GM18511 (cell line): ENCODE data around the gene SHISA7.

Experiments used
- ATAC-seq: cut with Tn5 transposase; IDR thresholded peaks from one replicate; pipeline ENCODE4 v1.9.1; 2021; ENCODE audit warnings: mild to moderate bottlenecking, moderate library complexity; ENCODE audit not compliant: unreplicated experiment

Gene SHISA7

DNA sequence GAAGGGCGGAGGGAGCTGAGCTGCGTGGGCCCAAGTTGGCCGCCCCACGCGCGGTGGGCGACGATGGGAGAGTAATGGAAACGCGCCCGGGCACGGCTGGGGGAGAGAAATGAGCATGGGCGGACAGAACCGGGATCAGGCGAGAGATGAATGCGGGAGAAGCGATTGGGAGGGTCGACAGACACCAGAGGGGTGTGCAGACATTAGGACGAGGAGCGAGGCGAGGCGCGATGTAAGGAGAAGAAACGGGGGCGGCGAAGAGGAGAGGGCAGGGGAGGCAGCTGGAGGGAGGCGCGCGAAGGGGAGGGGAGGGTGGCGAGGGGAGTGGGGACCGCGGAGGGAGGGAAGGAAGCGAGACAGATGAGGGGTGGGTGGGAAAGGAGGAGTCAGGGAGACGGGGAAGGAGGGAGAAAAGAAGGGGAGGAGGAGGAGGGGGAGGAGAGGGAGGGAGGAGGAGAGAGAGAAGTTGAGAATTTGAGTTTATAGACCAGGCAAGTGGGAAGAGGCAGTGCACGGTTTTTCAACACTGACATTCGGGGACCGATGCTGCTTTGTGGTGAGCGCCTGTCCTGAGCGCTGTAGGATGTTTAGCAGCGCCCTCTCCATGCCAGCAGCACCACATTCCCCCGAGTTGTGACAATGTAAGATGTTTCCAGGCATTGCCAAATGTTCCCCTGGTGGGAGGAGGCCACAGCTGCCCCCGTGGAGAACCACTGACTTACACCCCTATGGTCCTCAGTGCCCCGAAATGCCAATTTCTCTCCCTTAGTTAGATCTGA is at the start of gene SHISA7:
Gene SHISA7 (minus strand): TSS at position 256 of the 779 bp plus-strand sequence. CDS start 437 bp downstream, outside the sequence.
- no peak for ATAC-seq

DNA sequence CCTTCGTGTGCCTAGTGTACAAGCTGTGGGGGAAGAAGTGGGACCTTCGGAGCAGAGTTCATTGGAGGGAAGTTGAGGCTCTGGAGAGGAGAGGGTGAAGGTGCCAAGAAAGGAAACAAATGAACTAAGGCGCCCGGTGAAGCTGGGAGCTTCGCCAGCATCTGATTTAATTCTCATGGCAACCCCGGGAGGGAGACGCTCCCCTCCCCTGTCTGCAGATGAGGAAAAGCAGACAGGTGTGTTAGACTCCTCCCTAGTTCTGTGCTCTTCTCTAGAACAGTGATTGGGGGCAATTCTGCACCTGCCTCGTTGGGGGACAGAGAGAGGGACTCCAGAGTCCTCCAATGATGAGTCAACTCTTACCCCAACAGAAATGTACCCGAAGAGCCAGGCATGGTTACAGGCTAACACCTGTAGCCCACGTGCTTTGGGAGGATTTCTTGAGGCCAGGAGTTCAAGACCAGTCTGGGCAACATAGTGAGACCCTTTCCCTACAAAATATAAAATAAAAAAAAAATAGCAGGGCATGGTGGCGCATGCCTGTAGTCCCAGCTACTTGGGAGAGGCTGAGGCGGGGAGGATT is 49.4 kb upstream of the SHISA7 start:
- ATAC-seq: no peak

DNA sequence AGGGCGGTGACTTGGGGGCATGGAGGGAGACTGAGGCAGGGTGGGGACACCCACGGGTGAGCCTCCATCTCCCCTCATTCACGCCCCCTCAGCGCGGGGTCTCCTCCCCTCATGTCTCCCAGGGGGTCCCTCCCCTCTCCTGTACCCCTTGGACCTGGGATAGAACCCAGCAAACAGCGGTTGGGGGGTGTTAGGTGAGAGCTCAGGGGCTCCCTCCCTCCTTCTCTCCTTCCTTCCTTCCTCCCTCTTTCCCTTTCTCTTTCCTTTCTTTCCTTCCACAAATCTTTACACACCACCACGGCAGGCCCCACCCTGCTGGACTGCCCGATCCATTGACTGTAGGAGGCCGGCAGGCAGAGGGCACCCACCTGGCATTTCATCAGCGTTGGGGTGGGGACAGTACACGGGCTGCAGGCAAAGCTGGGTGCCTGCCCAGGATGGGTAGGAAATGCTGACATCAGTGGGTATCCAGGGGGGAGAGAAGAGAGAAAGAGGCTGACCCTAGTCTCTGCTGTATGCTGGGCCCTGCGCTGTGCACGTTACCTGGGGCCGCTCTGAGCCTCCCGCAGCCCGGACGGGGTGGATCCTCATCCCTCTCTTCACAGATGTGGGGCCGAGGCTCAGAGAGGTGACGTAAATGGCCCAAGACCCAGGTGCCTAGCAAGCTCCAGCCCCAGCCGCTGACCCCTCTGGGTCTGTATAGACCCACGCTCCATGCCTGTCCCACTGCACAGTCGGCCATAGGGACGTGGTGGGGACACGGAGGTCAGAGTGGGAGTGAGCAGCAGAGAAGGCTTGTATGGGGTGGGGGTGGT is 48.7 kb upstream of the SHISA7 start:
- no peak for ATAC-seq

- ATAC-seq: no peak
These were observed 47.7 kb upstream of the SHISA7 start for GRCh38 chr19:55490478-55491432.

DNA sequence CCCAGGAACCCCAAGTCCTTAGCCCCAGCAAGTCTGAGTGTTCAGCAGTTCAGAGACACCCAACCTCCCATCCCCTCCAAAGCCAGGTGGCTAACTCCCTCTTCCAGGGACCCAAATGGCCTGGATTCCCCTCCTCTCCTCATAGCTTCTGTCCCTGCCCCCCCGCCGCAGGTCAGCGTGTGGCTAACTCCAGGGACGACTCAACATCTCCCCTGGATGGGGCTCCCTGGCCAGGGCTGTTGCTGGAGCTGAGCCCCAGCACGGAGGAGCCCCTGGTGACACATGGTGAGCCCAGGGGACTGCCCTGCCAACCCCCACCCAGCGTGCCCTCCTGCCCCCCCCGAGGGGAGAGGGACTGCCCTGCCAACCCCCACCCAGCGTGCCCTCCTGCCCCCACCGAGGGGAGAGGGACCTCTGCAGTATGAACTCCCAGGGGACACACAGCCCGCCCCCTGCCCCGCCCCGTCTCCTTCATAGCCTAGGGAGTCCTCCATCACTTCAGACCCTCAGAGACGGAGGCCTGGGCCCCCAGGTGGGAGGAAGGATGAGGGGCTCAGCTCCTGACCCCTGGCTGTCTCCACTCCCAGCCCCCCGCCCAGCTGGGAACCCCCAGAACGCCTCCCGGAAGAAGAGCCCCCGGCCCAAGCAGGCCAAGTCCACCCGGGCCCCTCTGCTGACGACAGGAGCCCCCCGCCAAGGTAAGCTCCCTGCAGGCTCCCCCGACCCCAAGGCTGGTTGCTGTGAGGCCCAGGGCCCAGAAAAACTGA is 46.8 kb upstream of the SHISA7 start:
- ATAC-seq: no peak

- ATAC-seq: no peak
These were observed 46.0 kb upstream of the SHISA7 start for GRCh38 chr19:55488986-55489710.

- ATAC-seq: no peak
These were observed 45.0 kb upstream of the SHISA7 start, which contains the start of gene SSC5D for GRCh38 chr19:55487924-55488687. Gene SSC5D, plus strand, starts transcription at chr19:55488436. Its CDS starts 154 bp downstream, at chr19:55488590.

DNA sequence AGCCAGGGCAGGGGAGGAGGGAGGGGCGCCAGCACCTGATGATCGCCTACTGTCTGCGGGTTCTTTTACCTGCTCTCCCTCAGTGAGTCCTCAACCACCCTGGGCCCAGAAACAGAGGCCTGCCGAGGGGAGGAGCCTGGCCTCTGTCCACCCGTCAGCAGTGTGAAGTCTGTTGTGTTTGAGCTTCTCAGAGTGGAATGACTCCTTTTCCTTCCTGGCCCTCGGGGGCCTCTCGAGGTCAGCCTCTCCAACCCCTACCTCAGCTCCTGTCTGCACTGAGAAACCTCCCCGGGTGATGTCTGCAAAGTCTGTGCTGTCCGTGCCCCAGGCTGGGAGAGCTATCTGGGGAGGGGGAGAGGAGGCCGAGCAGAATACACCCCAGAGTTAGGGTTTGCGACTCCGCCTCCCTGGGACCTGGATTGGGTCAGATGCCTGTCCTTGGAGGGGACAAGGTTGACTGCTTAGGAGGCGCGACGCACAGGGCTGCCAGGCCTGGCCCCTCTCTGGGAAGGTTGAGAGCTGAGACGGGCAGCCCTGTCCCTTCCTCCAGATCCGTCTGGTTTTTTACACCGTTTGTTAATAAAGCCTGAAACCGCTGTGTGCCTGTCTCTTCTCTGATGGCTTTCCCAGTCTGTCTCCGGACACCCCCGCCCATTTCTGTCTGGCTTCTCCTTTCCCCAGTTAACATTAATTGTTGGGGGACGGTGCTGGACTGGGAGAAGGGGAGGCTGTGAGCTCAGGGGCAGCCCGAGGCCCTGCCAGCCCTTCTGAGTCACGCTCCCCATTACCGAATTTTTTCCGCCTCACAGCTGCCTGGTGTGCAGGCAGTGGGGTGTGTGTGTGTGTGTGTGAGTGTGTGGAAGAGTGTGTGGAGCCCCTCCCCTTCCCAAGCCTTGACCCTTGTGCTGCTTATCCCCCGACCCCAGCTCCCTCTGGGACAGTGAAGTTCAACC is 44.1 kb upstream of the SHISA7 start:
- ATAC-seq: no peak

DNA sequence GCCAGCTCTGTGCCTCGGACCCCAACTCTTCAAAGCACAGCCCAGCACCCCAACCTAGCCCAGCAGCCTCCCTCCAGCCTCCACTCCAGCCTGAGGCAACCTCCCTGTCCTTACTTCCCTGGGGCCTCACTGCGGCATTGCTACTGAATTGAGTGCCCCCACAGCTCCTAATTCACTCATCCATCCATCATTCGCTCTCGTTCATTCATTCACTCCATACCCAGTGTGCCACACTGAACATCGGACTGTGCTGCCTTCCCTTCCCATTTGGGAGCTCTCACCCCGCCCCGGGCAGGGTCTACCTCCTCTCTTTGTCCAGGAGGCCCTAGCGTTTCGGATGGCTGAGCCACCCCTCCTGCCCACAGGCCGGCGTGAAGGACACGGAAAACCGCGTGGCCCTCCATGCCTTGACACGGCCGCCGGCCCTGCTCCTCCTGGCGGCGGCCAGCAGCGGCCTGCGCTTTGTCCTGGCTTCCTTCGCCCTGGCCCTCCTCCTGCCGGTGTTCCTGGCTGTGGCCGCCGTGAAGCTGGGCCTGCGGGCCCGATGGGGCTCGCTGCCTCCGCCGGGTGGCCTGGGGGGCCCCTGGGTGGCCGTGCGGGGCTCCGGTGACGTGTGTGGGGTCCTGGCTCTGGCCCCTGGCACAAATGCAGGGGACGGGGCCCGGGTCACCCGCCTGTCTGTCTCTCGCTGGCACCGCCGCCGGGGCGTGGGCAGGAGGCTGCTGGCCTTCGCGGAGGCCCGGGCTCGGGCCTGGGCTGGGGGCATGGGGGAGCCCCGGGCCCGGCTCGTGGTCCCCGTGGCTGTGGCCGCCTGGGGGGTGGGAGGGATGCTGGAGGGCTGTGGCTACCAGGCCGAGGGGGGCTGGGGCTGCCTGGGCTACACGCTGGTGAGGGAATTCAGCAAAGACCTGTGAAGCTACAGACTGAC is 43.2 kb upstream of the SHISA7 start:
- no peak for ATAC-seq

DNA sequence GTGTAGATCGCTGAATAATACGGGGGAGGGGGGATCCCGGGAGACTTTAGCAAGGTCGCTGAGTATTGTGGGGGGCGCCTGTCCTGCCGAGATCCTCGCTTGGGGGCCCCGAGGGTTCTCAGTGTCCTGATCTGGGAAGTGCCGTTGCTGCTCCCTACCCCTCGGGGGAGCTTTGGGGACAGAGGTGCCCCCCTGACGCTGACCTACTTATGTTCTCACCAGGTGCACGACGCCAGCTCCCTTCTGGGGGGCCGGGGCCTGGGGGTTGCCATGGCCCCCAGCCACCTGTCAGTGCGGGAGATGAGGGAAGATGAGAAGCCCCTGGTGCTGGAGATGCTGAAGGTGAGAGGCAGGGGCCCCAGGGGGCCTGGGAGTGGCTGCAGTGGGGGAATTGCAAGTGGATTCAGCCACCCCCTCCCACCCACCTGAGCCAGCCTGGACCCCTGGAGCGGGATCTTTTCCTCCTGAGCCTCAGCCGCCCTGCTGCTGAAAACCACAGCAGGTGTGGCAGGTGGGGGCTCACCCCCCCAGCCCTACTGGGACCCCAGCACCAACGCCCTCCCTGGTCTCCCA is 42.4 kb upstream of the SHISA7 start:
- no peak for ATAC-seq

DNA sequence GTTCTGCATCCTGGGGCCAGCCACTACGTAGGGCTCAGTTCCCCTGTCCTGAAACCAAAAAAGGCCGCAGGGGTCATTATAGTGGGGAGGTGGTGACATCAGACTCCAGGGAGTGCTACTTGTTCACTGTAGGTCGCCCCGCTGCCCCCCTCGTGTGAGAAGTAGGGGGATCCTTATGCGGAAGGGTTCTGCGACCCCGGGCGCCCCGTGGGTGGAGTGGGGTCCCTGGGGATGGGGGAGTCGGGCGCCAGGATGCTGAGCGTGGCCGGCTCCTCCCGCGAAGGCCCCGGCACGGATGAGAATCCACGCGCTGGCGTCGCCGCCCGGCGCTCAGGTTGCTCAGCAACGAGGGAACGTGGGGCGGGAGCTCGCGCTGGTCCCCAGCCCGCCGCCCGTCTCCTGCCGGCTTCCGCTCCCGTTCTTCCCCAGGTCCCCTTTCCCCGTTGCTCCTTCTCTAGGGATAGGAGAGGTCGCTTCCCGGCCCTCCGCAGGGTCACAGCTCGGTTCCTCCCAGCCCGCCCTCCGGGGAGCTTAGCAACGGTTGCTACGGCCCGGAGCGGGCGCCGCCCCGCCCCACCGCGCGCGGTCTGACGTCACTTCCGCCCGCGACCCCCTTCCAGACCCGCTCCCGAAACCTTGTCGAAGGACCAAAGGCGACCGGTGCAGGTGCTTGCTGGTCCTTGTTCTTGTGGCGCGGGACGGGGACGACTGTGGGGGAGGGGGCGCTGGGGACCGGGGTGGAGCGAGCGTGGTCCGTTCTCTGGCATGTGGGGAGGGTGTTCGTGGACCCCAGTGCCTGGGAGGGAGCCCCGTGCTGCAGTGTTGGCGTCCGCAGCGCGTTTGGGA is 41.7 kb upstream of the SHISA7 start, which contains the start of gene NAT14:
Gene NAT14 (plus strand): TSS at position 596 of the 846 bp plus-strand sequence. CDS start 521 bp downstream, outside the sequence.
- ATAC-seq: peak; percentile 76

- ATAC-seq: no peak
These were observed 40.8 kb upstream of the SHISA7 start for GRCh38 chr19:55483706-55484592.

DNA sequence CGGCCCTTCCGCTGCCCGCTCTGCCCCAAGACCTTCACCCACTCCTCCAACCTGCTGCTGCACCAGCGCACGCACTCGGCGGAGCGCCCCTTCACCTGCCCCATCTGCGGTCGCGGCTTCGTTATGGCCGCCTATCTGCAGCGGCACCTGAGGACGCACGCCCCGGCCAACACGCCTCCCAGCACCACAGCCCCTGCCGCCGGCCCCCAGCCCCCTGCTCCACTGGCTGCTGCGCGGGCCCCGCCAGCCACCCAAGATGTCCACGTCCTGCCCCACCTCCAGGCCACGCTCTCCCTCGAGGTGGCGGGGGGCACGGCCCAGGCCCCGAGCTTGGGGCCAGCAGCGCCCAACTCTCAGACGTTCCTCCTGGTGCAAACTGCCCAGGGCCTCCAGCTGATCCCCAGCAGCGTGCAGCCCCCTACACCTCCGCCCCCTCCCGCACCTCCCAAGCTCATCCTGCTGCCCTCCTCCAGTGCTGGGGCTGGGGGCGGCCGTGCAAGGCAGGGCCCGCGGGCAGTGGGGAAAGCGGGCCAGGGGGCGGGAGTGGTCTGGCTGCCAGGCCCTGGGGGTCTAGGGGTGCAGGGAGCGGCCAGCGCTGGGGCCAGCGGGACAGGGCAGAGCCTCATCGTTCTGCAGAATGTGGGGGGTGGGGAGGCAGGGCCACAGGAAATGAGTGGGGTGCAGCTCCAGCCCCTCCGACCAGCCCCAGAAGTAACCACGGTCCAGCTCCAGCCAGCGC is 40.0 kb upstream of the SHISA7 start:
- no peak for ATAC-seq
